Lower leg skin (tissue), 4 donors: ENCODE data around the gene BCL2L11. TPM values are rescaled to one million over a fixed set of nuclear protein-coding genes. Genes with fewer than 3 reads are reported as not detected.

Experiments
- DNase-seq, 2 donors: peaks; one replicate each; pipeline ENCODE4 v3.0.0-alpha.2; 2019; ENCODE audit warnings: low spot score in 2 of 2
- H3K4me3 ChIP-seq: fragments of 200-600 bp; sonication (generic); 2 replicates; pipeline ENCODE4 v1.5.1; 2017; ENCODE audit warnings: mild to moderate bottlenecking, low read depth; ENCODE audit not compliant: poor library complexity, severe bottlenecking
- POLR2A ChIP-seq, 2 donors: fragments of 450-650 bp; IDR thresholded peaks; one replicate each; pipeline ENCODE4 v1.6.1; 2016 to 2017; ENCODE audit warnings: antibody characterized with exemption in 2 of 2, mild to moderate bottlenecking in 1 of 2, moderate library complexity in 1 of 2
- WGBS, 2 donors: methylation state at CpG; one replicate each; pipeline ENCODE4 v1.1.5; 2018; 5-methylcytosine and 5-hydroxymethylcytosine counted together
- intact Hi-C: fragments of 100-400 bp; cut with DNase I; formaldehyde crosslinking; loops from one replicate; pipeline ENCODE4 v1.15.0; 2023; ENCODE audit warnings: low total_unique reads
- total RNA-seq, 4 donors: library from RNA; depleted of rRNA; stranded (reverse); fragments of >200 nt; gene quantifications; one replicate each; pipeline ENCODE4 v1.1.0, GENCODE V29; 2016
- TF ChIP-seq, protein P1 (sequence below), 3 donors: fragments of 450-650 bp; IDR thresholded peaks; one replicate each; pipeline ENCODE4 v1.5.1; 2016; ENCODE audit warnings: antibody characterized with exemption in 3 of 3, mild to moderate bottlenecking in 3 of 3, moderate library complexity in 2 of 3

BCL2L11 gene
- total RNA-seq, 4 donors from 2014 or later, result 5.4 to 17.2 (median 13.2) TPM

DNA sequence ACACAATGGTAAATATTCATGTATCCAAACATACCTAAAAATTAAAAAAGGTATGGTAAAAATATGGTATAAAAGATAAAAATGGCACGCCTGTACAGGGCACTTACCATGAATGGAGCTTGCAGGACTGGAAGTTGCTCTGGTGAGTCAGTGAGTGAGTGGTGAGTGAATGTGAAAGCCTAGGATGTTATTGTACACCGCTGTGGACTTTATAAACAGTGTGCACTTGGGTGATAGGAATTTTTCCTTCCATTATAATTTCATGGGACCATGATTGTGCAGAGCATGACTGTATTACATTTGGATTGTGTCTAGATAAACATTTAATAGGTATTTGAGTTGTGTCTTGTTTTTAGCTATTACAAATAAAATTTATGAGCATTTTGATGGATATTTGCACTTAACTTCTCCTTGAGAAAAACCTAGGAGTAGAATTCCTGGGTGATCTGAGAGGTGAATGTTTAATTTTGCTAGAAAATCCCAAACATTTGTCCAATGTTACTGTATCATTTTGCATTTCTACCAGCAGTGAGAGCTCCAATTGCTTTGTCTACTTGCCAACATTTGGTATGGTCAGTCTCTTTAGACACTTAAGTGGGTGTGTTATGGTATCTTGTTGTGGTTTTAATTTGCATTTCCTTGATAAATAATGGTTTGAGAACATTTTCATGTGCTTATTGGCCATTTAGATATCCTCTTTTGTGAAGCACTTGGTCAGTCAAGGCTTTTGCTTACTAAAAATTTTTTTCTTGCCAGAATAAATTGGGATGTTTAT, 81.7 kb downstream of the BCL2L11 start:
- no peak overlapping the region for H3K4me3 ChIP-seq
- 78 to 91% methylated on average over 2 of the region's 2 CpGs for WGBS, 2 donors
- intact Hi-C loops, result no loop called here

GRCh38 chr2:111204706-111205105, 84.0 kb downstream of the BCL2L11 start:
- 89 to 91% methylated on average over 2 of the region's 2 CpGs for WGBS, 2 donors
- intact Hi-C loops, result no loop called here
- TF ChIP-seq POLR2A (IDR thresholded peaks at IDR 0.05), result no peak
- TF ChIP-seq, protein P1, sequence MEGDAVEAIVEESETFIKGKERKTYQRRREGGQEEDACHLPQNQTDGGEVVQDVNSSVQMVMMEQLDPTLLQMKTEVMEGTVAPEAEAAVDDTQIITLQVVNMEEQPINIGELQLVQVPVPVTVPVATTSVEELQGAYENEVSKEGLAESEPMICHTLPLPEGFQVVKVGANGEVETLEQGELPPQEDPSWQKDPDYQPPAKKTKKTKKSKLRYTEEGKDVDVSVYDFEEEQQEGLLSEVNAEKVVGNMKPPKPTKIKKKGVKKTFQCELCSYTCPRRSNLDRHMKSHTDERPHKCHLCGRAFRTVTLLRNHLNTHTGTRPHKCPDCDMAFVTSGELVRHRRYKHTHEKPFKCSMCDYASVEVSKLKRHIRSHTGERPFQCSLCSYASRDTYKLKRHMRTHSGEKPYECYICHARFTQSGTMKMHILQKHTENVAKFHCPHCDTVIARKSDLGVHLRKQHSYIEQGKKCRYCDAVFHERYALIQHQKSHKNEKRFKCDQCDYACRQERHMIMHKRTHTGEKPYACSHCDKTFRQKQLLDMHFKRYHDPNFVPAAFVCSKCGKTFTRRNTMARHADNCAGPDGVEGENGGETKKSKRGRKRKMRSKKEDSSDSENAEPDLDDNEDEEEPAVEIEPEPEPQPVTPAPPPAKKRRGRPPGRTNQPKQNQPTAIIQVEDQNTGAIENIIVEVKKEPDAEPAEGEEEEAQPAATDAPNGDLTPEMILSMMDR (IDR thresholded peaks at IDR 0.05), result no peak
- no peak for DNase-seq
- H3K4me3 ChIP-seq, result no peak overlapping the region

More for the DNA sequence above, 81.7 kb downstream of the BCL2L11 start:
- no peak for DNase-seq
- TF ChIP-seq, protein P1 (IDR thresholded peaks at IDR 0.05), result no peak
- no peak for TF ChIP-seq POLR2A (IDR thresholded peaks at IDR 0.05)

DNA sequence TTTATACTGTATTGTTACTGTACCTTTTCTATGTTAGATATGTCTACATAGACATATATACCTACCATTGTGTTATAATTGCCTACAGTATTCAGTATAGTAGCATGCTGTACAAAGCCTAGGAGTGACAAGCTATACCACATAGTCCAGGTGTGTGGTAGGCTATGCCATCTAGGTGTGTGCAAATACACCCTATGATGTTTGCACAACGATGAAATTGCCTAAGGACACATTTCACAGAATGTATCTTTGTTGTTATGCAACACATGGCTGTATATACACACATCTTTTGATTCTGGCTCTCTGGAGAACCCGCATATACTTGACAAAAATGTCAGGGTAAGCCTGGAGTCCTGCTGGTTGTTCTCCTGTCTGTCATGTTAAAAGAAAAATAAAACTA, 85.1 kb downstream of the BCL2L11 start:
- intact Hi-C loops, result no loop called here
- H3K4me3 ChIP-seq, result no peak overlapping the region
- DNase-seq, result no peak
- 72 to 78% methylated on average over 2 of the region's 2 CpGs for WGBS, 2 donors
- no peak for TF ChIP-seq POLR2A (IDR thresholded peaks at IDR 0.05)
- TF ChIP-seq, protein P1 (IDR thresholded peaks at IDR 0.05), result no peak

DNA sequence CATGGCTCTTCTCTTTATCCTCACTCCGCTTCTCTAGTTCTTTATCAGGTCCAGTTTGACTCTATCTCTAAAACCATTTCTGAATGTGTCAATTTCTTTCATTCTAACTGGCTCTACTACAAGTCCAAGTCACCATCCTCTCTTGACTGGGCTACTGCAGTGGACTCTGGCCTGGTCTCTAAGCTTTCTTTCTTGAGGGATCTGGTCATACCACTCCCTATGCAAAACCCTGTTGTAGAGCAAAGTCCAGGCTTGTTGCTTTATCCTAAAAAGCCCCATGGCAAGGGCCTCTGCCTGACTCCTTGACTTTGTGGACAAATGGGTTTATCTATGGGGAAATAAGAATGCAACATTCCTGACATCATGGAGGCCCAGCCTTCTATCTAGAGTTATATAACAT, 87.1 kb downstream of the BCL2L11 start:
- no peak for TF ChIP-seq POLR2A (IDR thresholded peaks at IDR 0.05)
- TF ChIP-seq, protein P1 (IDR thresholded peaks at IDR 0.05), result no peak
- no peak overlapping the region for H3K4me3 ChIP-seq
- WGBS, 2 donors, result 100% methylated on average over 1 of the region's 1 CpG

GRCh38 chr2:111208639-111209038, 87.9 kb downstream of the BCL2L11 start:
- intact Hi-C loops, result no loop called here

More for the DNA sequence above, 87.1 kb downstream of the BCL2L11 start:
- no peak for DNase-seq
- intact Hi-C loops, result no loop called here

More at GRCh38 chr2:111208639-111209038, 87.9 kb downstream of the BCL2L11 start:
- no peak for DNase-seq
- no peak overlapping the region for H3K4me3 ChIP-seq
- no peak for TF ChIP-seq POLR2A (IDR thresholded peaks at IDR 0.05)
- TF ChIP-seq, protein P1 (IDR thresholded peaks at IDR 0.05), result no peak
- 78 to 80% methylated on average over 1 of the region's 1 CpG for WGBS, 2 donors
